Measurements from ENCODE around the gene RRP7A. TPM values are rescaled to one million over a fixed set of nuclear protein-coding genes. Genes with fewer than 3 reads are reported as not detected.

Gene RRP7A
- total RNA-seq, 1 experiment from 2014 or later, result 101 TPM

DNA sequence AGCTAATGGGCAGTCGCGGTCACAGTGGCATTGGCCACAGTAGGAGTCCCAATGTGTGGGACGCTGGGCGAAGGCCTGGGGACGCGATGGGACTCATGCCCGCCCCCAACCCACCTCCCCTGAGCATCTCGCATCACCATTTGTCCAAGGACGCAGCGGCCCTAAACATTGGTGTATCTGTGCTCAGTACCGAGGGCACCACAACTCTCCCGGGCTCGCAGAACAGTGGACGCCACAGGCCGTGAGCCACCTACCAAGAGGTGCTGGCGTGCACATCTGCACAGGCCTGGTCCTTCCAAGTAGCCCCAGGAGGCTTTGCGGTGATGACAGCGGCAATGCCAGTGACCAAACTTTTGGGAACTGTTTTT is 27.3 kb downstream of the RRP7A start:
- Histone ChIP-seq H2AFZ (ENCODE audit: low read length) (no peak overlapping the region), H2AK5ac (ENCODE audit: insufficient read length, low read length) (no peak overlapping the region), H3K56ac (ENCODE audit: insufficient read length, low read depth, low read length) (no peak overlapping the region), H3K4me1 (ENCODE audit: insufficient read depth, low read length) (no peaks in the 10 kb centered on the region; the same call in 1 of the 2 replicates), H2BK120ac (ENCODE audit: low read depth, low read length, poor library complexity, severe bottlenecking) (no peak overlapping the region), H4K91ac (ENCODE audit: insufficient read length, low read depth, low read length) (no peak overlapping the region), H3K23ac (ENCODE audit: insufficient read length, low read depth, low read length) (no peak overlapping the region), H3K9me3 (ENCODE audit: control insufficient read depth, low read depth, low read length) (no peaks in the 10 kb centered on the region), H2BK5ac (ENCODE audit: insufficient read length, low read length) (no peak overlapping the region), H2BK20ac (ENCODE audit: low read depth, low read length, poor library complexity, severe bottlenecking) (no peak overlapping the region), H3K18ac (ENCODE audit: insufficient read length, low read depth, low read length) (no peak overlapping the region), H3K79me1 (ENCODE audit: insufficient read depth, low read depth, low read length, poor library complexity, severe bottlenecking) (no peaks in the 10 kb centered on the region), H3K14ac (ENCODE audit: insufficient read depth, low read length) (no peak overlapping the region), H2BK12ac (ENCODE audit: insufficient read length, low read depth, low read length) (no peak overlapping the region), H3K9ac (ENCODE audit: extremely low read depth, insufficient read length, low read length) (no peak overlapping the region), H4K8ac (replicated peaks; ENCODE audit: insufficient read length, low read depth, low read length) (no peak overlapping the region), H3K79me2 (ENCODE audit: insufficient read depth, low read length) (no peaks in the 10 kb centered on the region), H2BK15ac (ENCODE audit: low read depth, low read length) (no peak overlapping the region), H3K23me2 (ENCODE audit: insufficient read length, low read depth, low read length, poor library complexity, severe bottlenecking) (no peaks in the 10 kb centered on the region), H3K4me2 (ENCODE audit: insufficient read depth, insufficient read length, low read length) (no peak overlapping the region), H4K5ac (ENCODE audit: insufficient read length, low read depth, low read length) (no peak overlapping the region), H3T11ph (ENCODE audit: low read length) (no peak overlapping the region), H3K27ac (ENCODE audit: insufficient read length, low read depth, low read length) (no peak overlapping the region), H3K27me3 (ENCODE audit: insufficient read depth, low read length) (no peaks in the 10 kb centered on the region), H3K4ac (ENCODE audit: low read depth, low read length) (no peak overlapping the region), H4K20me1 (ENCODE audit: control insufficient read depth, insufficient read depth, insufficient read length) (no peaks in the 10 kb centered on the region)
- peaks cover 0 to 4% (median 0%) of the 10 kb centered on the region in 3 experiments; a peak in 2 of 7 replicates for H3K36me3 Mint-ChIP-seq (ENCODE audit: insufficient read depth in 1 of 3, low read depth in 3 of 3)
- H3K9me3 Mint-ChIP-seq, result peaks cover 0 to 5% of the 10 kb centered on the region in 2 experiments; a peak in 1 of 5 replicates
- no peak for DNase-seq
- H3K27ac Mint-ChIP-seq, result peak overlapping the region in 1 of 3 experiments; percentile 96; a peak in 1 of 7 replicates
- TF ChIP-seq, protein P1, sequence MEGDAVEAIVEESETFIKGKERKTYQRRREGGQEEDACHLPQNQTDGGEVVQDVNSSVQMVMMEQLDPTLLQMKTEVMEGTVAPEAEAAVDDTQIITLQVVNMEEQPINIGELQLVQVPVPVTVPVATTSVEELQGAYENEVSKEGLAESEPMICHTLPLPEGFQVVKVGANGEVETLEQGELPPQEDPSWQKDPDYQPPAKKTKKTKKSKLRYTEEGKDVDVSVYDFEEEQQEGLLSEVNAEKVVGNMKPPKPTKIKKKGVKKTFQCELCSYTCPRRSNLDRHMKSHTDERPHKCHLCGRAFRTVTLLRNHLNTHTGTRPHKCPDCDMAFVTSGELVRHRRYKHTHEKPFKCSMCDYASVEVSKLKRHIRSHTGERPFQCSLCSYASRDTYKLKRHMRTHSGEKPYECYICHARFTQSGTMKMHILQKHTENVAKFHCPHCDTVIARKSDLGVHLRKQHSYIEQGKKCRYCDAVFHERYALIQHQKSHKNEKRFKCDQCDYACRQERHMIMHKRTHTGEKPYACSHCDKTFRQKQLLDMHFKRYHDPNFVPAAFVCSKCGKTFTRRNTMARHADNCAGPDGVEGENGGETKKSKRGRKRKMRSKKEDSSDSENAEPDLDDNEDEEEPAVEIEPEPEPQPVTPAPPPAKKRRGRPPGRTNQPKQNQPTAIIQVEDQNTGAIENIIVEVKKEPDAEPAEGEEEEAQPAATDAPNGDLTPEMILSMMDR (conservative IDR thresholded peaks at IDR 0.05), result no peak
- peaks cover 30 to 41% of the 10 kb centered on the region in 2 experiments for H3K4me1 Mint-ChIP-seq
- no peak overlapping the region; a peak in 1 of 5 replicates for H3K4me3 Mint-ChIP-seq
- no CpG with 5 or more reads among the region's 18 CpGs for WGBS (ENCODE audit: extremely low coverage, insufficient read length, low lambda C conversion rate)
- H3K27me3 Mint-ChIP-seq (ENCODE audit: low read depth), result peaks cover 1% of the 10 kb centered on the region

All from H9 (cell line).